ENCODE results near the gene KIAA2012.

Gene KIAA2012

GRCh38 chr2:202074324-202074723 is 1.3 kb downstream of the KIAA2012 start:
- no peak overlapping the region for H3K4me3 ChIP-seq (ENCODE audit: low read length)
- H3K4me2 ChIP-seq (ENCODE audit: low read depth, low read length) = no peak overlapping the region
- H3K9me3 ChIP-seq (replicated peaks; ENCODE audit: insufficient read depth, low read length) = no peaks in the 10 kb centered on the region
- H3F3A ChIP-seq (ENCODE audit: insufficient read depth, low read length) = no peaks in the 10 kb centered on the region
- TF ChIP-seq EZH2phosphoT487 (IDR thresholded peaks at IDR 0.05; ENCODE audit: low read length) = no peak
- TF ChIP-seq EZH2 (optimal IDR thresholded peaks at IDR 0.05; ENCODE audit: low read depth, low read length) = no peak
- TF ChIP-seq CTCF (IDR thresholded peaks at IDR 0.05; ENCODE audit: low read length) = no peak
- H3K4me1 ChIP-seq (ENCODE audit: low read length) = no peaks in the 10 kb centered on the region
- H4K20me1 ChIP-seq (ENCODE audit: insufficient read depth, low read length) = no peaks in the 10 kb centered on the region
- no peaks in the 10 kb centered on the region for H3K79me2 ChIP-seq (ENCODE audit: low read length)
- H2AFZ ChIP-seq (ENCODE audit: low read length) = no peak overlapping the region
- H3K9me2 ChIP-seq (replicated peaks; ENCODE audit: insufficient read depth, low read length) = no peaks in the 10 kb centered on the region
- no peak overlapping the region for H3K9ac ChIP-seq (ENCODE audit: low read length)
- no peaks in the 10 kb centered on the region for H3K27me3 ChIP-seq (replicated peaks; ENCODE audit: insufficient read depth, low read length)
- DNase-seq = no peak
- H3K36me3 ChIP-seq (replicated peaks; ENCODE audit: insufficient read depth, low read length) = no peaks in the 10 kb centered on the region
- H3K27ac ChIP-seq (ENCODE audit: low read length) = no peak overlapping the region

- Histone ChIP-seq H3F3A (ENCODE audit: insufficient read depth, low read length) (no peaks in the 10 kb centered on the region), H4K20me1 (ENCODE audit: insufficient read depth, low read length) (no peaks in the 10 kb centered on the region), H3K79me2 (ENCODE audit: low read length) (no peaks in the 10 kb centered on the region), H3K4me2 (ENCODE audit: low read depth, low read length) (no peak overlapping the region), H3K9ac (ENCODE audit: low read length) (no peak overlapping the region), H3K9me3 (replicated peaks; ENCODE audit: insufficient read depth, low read length) (no peaks in the 10 kb centered on the region), H3K27me3 (replicated peaks; ENCODE audit: insufficient read depth, low read length) (no peaks in the 10 kb centered on the region), H2AFZ (ENCODE audit: low read length) (no peak overlapping the region), H3K9me2 (replicated peaks; ENCODE audit: insufficient read depth, low read length) (no peaks in the 10 kb centered on the region), H3K4me3 (ENCODE audit: low read length) (no peak overlapping the region), H3K4me1 (ENCODE audit: low read length) (no peaks in the 10 kb centered on the region), H3K27ac (ENCODE audit: low read length) (no peak overlapping the region), H3K36me3 (replicated peaks; ENCODE audit: insufficient read depth, low read length) (no peaks in the 10 kb centered on the region)
- TF ChIP-seq CTCF (IDR thresholded peaks at IDR 0.05; ENCODE audit: low read length) (no peak), EZH2phosphoT487 (IDR thresholded peaks at IDR 0.05; ENCODE audit: low read length) (no peak), EZH2 (optimal IDR thresholded peaks at IDR 0.05; ENCODE audit: low read depth, low read length) (no peak)
- DNase-seq = no peak
Observed at GRCh38 chr2:202079310-202079709, 6.3 kb downstream of the KIAA2012 start.

GRCh38 chr2:202084265-202084664 is 11.2 kb downstream of the KIAA2012 start:
- no peak overlapping the region for H3K4me3 ChIP-seq (ENCODE audit: low read length)
- H3K27ac ChIP-seq (ENCODE audit: low read length) = no peak overlapping the region
- H3K4me1 ChIP-seq (ENCODE audit: low read length) = no peaks in the 10 kb centered on the region
- no peaks in the 10 kb centered on the region for H4K20me1 ChIP-seq (ENCODE audit: insufficient read depth, low read length)
- no peaks in the 10 kb centered on the region for H3K36me3 ChIP-seq (replicated peaks; ENCODE audit: insufficient read depth, low read length)
- no peaks in the 10 kb centered on the region for H3K9me2 ChIP-seq (replicated peaks; ENCODE audit: insufficient read depth, low read length)
- no peaks in the 10 kb centered on the region for H3K9me3 ChIP-seq (replicated peaks; ENCODE audit: insufficient read depth, low read length)
- H3K4me2 ChIP-seq (ENCODE audit: low read depth, low read length) = no peak overlapping the region
- no peaks in the 10 kb centered on the region for H3K79me2 ChIP-seq (ENCODE audit: low read length)
- no peak for DNase-seq
- no peaks in the 10 kb centered on the region for H3K27me3 ChIP-seq (replicated peaks; ENCODE audit: insufficient read depth, low read length)
- no peak overlapping the region for H3K9ac ChIP-seq (ENCODE audit: low read length)
- H3F3A ChIP-seq (ENCODE audit: insufficient read depth, low read length) = no peaks in the 10 kb centered on the region
- no peak overlapping the region for H2AFZ ChIP-seq (ENCODE audit: low read length)
- no peak for TF ChIP-seq EZH2phosphoT487 (IDR thresholded peaks at IDR 0.05; ENCODE audit: low read length)
- no peak for TF ChIP-seq CTCF (IDR thresholded peaks at IDR 0.05; ENCODE audit: low read length)
